Prostate gland (tissue), 2 donors: ENCODE measurements around the gene TSPAN6.

Experiments used
- POLR2A ChIP-seq: fragments of 450-650 bp; IDR thresholded peaks from one replicate; pipeline ENCODE4 v1.6.1; 2016; ENCODE audit warnings: antibody characterized with exemption, mild to moderate bottlenecking
- POLR2AphosphoS5 ChIP-seq: sonication (generic); formaldehyde crosslinking; IDR thresholded peaks from one replicate; pipeline ENCODE4 v1.6.1; 2017; ENCODE audit warnings: antibody characterized with exemption
- TF ChIP-seq, protein P1 (sequence below), 4 experiments: fragments of 200-600 bp in 2 of 4; fragments of 450-650 bp in 2 of 4; sonication (generic) in 2 of 4; IDR thresholded peaks; 1 replicate in 3 of 4; 2 replicates in 1 of 4; pipeline ENCODE4 v1.5.1; 2016 to 2019; ENCODE audit warnings: antibody characterized with exemption in 4 of 4, mild to moderate bottlenecking in 2 of 4, moderate library complexity in 2 of 4

DNA sequence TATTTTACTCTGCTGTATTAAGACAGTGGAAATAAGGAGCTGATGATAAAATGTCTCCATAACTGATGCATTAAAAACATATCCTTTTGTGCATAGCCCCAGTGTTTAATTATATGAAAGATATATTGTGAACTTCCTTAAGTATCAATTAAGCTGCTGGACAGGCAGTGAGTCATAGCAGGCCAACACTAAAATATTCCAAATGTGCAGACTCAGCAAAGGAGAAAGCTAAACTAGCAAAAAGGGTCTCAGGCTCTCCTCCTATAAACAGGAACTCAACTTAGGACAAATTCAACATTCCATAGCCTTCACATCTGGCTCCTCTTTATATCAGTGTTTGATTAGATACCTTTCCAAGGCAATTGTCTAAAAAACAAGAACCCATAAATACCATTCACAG, 36.3 kb downstream of the TSPAN6 start:
- TF ChIP-seq, protein P1, sequence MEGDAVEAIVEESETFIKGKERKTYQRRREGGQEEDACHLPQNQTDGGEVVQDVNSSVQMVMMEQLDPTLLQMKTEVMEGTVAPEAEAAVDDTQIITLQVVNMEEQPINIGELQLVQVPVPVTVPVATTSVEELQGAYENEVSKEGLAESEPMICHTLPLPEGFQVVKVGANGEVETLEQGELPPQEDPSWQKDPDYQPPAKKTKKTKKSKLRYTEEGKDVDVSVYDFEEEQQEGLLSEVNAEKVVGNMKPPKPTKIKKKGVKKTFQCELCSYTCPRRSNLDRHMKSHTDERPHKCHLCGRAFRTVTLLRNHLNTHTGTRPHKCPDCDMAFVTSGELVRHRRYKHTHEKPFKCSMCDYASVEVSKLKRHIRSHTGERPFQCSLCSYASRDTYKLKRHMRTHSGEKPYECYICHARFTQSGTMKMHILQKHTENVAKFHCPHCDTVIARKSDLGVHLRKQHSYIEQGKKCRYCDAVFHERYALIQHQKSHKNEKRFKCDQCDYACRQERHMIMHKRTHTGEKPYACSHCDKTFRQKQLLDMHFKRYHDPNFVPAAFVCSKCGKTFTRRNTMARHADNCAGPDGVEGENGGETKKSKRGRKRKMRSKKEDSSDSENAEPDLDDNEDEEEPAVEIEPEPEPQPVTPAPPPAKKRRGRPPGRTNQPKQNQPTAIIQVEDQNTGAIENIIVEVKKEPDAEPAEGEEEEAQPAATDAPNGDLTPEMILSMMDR (IDR thresholded peaks at IDR 0.05), result no peak
- TF ChIP-seq POLR2AphosphoS5 (no peak), POLR2A (no peak)
